Esophagus squamous epithelium (tissue), 5 donors: ENCODE data around the gene RBM14. TPM values are rescaled to one million over a fixed set of nuclear protein-coding genes. Genes with fewer than 3 reads are reported as not detected.
A peak's percentile ranks its signal among the peaks of the same experiment; 100 is the strongest.

Experiments
- DNase-seq: peaks from one replicate; lab custom pipeline; 2025; lab: John Stamatoyannopoulos, UW
- H3K27ac ChIP-seq, 4 donors: fragments of 200-600 bp; sonication (generic); one replicate each; pipeline ENCODE4 v1.5.1; 2016 to 2019; ENCODE audit warnings: mild to moderate bottlenecking in 1 of 4
- H3K27me3 ChIP-seq, 4 donors: fragments of 200-600 bp; sonication (generic); 1 replicate in 3 of 4; 2 replicates in 1 of 4; pipeline versions ENCODE4 v1.5.1 to v1.6.0; 2017 to 2021; ENCODE audit warnings: antibody characterized with exemption in 1 of 4
- H3K36me3 ChIP-seq, 3 donors: fragments of 200-600 bp; sonication (generic); one replicate each; pipeline ENCODE4 v1.5.1; 2016 to 2019
- H3K4me1 ChIP-seq, 3 donors: fragments of 200-600 bp; sonication (generic); one replicate each; pipeline ENCODE4 v1.5.1; 2017 to 2019
- H3K4me3 ChIP-seq, 4 donors: fragments of 200-600 bp; sonication (generic); 1 replicate in 3 of 4; 2 replicates in 1 of 4; pipeline ENCODE4 v1.5.1; 2016 to 2019; ENCODE audit warnings: mild to moderate bottlenecking in 2 of 4, moderate library complexity in 1 of 4
- H3K9me3 ChIP-seq, 3 donors: fragments of 200-600 bp; sonication (generic); one replicate each; pipeline ENCODE4 v1.5.1; 2016 to 2019
- POLR2A ChIP-seq, 4 donors: fragments of 450-650 bp; IDR thresholded peaks; one replicate each; pipeline ENCODE4 v1.6.1; 2017; ENCODE audit warnings: antibody characterized with exemption in 4 of 4, mild to moderate bottlenecking in 4 of 4, moderate library complexity in 3 of 4
- WGBS, 2 donors: methylation state at CpG; one replicate each; pipeline ENCODE4 v1.1.5; 2018; 5-methylcytosine and 5-hydroxymethylcytosine counted together
- intact Hi-C: fragments of 100-400 bp; cut with DNase I; formaldehyde crosslinking; loops from one replicate; pipeline ENCODE4 v1.15.0; 2022
- total RNA-seq, 4 donors: library from RNA; depleted of rRNA; stranded (reverse); fragments of >200 nt; gene quantifications; one replicate each; pipeline ENCODE4 v1.1.0, GENCODE V29; 2016
- TF ChIP-seq, protein P1 (sequence below), 6 experiments: fragments of 450-650 bp in 4 of 6; fragments of 200-600 bp in 2 of 6; sonication (generic) in 2 of 6; IDR thresholded peaks; one replicate each; pipeline ENCODE4 v1.5.1; 2016 to 2019; ENCODE audit warnings: antibody characterized with exemption in 6 of 6, mild to moderate bottlenecking in 4 of 6, moderate library complexity in 4 of 6
- donor health status: DM: yes; HTN: yes; CAD: no.

RBM14 gene
- total RNA-seq, 4 donors from 2014 or later = 37.0 to 61.5 (median 38.0) TPM

DNA sequence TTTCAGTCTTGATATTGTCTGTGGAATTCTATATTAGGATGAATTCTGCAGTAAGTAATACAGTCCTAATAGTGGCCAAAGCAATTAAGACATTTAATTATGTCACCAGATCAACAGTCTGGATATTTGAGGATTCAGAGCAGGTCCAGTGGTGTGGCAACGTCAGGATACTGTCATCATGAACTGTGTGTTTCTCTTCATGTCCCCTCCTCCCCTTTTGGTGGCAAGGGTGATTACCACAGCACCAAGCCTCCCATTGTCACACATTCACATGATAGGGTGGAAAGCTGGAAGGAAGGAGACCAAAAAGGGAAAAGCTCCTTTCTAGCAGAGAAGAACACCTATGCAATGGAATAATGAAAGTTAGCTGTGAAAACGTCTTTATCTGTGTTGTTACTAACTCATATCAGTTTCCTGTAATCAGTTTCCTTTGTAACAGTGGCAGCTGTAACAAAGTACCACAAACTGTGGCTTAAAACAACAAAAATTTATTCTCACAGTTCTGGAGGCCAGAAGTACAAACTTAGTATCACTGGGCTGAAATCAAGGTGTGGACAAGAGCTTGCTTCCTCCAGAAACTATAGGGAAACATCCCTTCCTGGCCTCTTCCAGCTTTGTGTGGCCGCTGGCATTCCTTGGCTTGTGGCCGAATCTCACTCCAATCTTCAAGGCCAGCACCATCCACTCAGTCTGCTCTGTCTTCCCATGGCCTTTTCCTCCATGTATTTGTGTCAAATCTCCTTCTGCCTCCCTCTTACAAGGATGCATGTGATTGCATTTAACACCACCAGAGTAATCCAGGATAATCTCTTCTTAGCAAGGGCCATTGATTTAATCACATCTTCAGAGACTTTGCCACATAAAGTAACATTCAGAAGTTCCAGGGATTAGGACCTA, 6.5 kb upstream of the RBM14 start:
- TF ChIP-seq, protein P1, sequence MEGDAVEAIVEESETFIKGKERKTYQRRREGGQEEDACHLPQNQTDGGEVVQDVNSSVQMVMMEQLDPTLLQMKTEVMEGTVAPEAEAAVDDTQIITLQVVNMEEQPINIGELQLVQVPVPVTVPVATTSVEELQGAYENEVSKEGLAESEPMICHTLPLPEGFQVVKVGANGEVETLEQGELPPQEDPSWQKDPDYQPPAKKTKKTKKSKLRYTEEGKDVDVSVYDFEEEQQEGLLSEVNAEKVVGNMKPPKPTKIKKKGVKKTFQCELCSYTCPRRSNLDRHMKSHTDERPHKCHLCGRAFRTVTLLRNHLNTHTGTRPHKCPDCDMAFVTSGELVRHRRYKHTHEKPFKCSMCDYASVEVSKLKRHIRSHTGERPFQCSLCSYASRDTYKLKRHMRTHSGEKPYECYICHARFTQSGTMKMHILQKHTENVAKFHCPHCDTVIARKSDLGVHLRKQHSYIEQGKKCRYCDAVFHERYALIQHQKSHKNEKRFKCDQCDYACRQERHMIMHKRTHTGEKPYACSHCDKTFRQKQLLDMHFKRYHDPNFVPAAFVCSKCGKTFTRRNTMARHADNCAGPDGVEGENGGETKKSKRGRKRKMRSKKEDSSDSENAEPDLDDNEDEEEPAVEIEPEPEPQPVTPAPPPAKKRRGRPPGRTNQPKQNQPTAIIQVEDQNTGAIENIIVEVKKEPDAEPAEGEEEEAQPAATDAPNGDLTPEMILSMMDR (IDR thresholded peaks at IDR 0.05) = no peak
- no peak for TF ChIP-seq POLR2A (IDR thresholded peaks at IDR 0.05)
- 64 to 66% methylated on average over 4 of the region's 4 CpGs for WGBS, 2 donors
- Histone ChIP-seq H3K27ac (no peak overlapping the region), H3K27me3 (no peaks in the 10 kb centered on the region), H3K9me3 (no peaks in the 10 kb centered on the region), H3K4me1 (peaks cover 4 to 25% (median 17%) of the 10 kb centered on the region in 3 donors), H3K4me3 (no peak overlapping the region), H3K36me3 (peaks cover 0 to 17% (median 6%) of the 10 kb centered on the region in 3 donors)
- no peak for DNase-seq
- intact Hi-C loops = no loop called here

- intact Hi-C loops = no loop called here
- no peaks in the 10 kb centered on the region for H3K27me3 ChIP-seq
- H3K27ac ChIP-seq = no peak overlapping the region
- no peak for TF ChIP-seq POLR2A (IDR thresholded peaks at IDR 0.05)
- TF ChIP-seq, protein P1 (IDR thresholded peaks at IDR 0.05) = no peak
- no peaks in the 10 kb centered on the region for H3K9me3 ChIP-seq
- no peaks in the 10 kb centered on the region for H3K36me3 ChIP-seq
- no peak for DNase-seq
- WGBS, 2 donors = 83 to 100% methylated on average over 1 of the region's 1 CpG
- no peak overlapping the region for H3K4me3 ChIP-seq
- peaks cover 6 to 27% (median 14%) of the 10 kb centered on the region in 3 donors for H3K4me1 ChIP-seq
Measured at GRCh38 chr11:66612458-66612857, 4.0 kb upstream of the RBM14 start.

DNA sequence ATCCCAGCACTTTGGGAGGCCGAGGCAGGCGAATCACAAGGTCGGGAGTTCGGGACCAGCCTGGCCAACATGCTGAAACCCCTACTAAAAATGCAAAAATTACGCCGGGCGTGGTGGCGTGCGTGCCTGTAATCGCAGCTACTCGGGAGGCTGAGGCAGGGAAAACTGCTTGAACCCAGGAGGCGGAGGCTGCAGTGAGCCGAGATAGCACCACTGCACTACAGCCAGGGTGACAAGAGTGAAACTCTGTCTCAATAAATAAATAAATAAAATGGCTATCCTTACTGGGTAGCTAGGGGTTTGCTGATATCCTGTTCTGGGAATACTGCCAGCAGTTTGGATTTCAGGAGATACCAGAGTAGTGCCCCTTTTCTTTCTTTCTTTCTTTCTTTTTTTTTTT, 2.4 kb upstream of the RBM14 start:
- TF ChIP-seq, protein P1 (IDR thresholded peaks at IDR 0.05) = no peak
- no peak for TF ChIP-seq POLR2A (IDR thresholded peaks at IDR 0.05)
- Histone ChIP-seq H3K4me3 (no peak overlapping the region), H3K4me1 (peaks cover 10 to 32% (median 13%) of the 10 kb centered on the region in 3 donors), H3K27ac (no peak overlapping the region), H3K9me3 (no peaks in the 10 kb centered on the region), H3K27me3 (no peaks in the 10 kb centered on the region), H3K36me3 (no peaks in the 10 kb centered on the region)
- no peak for DNase-seq
- intact Hi-C loops = no loop called here
- WGBS, 2 donors = 89 to 94% methylated on average over 9 to 10 of the region's 13 CpGs

GRCh38 chr11:66617155-66617834, 865 bp downstream of the RBM14 start:
- WGBS, 2 donors = 1 to 5% methylated on average over 7 to 17 of the region's 38 CpGs
- Histone ChIP-seq H3K9me3 (no peaks in the 10 kb centered on the region), H3K4me3 (peak overlapping the region; percentile 83 to 97 (median 90)), H3K27me3 (no peaks in the 10 kb centered on the region), H3K36me3 (peaks cover 0 to 14% (median 3%) of the 10 kb centered on the region in 3 donors), H3K27ac (peak overlapping the region; percentile 97), H3K4me1 (peaks cover 22 to 64% (median 32%) of the 10 kb centered on the region in 3 donors)
- intact Hi-C loops = loop anchor here (5.0 kb wide), 1 partner anchor 60 kb away; the partner anchor contains the start of gene RBM4B
- TF ChIP-seq, protein P1 (IDR thresholded peaks at IDR 0.05) = no peak
- no peak for TF ChIP-seq POLR2A (IDR thresholded peaks at IDR 0.05)
- DNase-seq = no peak
